HG03575 (cell line): ENCODE data around the gene FAM184A.
"Not testable (repeated sequence)": the region's sequence is repeated elsewhere in the genome, so short reads cannot be mapped to it uniquely, and the experiment has no call there.

Experiments
- ATAC-seq: cut with Tn5 transposase; IDR thresholded peaks from one replicate; pipeline ENCODE4 v1.9.1; 2021; ENCODE audit not compliant: unreplicated experiment, insufficient number of reproducible peaks, low FRiP score; ENCODE audit errors: extremely low read depth

FAM184A gene

DNA sequence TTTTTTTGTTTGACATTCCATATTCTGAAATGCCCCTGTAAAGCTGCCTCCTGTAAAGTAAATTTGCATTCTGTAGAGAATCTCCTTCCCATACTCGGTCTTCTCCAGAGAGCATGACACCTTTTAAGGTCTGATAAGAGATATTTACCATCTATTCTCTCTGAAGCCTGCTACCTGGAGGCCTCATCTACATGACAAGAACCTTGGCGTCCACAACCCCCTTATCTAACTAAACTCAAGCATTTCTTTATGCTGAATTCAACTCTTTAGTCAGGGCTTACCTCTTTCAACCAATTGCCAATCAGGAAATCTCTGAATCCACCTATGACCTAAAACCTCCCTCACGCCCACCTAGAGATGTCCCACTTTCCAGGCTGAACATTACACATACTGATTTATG lies 51.6 kb downstream of the FAM184A start:
- ATAC-seq = no peak

DNA sequence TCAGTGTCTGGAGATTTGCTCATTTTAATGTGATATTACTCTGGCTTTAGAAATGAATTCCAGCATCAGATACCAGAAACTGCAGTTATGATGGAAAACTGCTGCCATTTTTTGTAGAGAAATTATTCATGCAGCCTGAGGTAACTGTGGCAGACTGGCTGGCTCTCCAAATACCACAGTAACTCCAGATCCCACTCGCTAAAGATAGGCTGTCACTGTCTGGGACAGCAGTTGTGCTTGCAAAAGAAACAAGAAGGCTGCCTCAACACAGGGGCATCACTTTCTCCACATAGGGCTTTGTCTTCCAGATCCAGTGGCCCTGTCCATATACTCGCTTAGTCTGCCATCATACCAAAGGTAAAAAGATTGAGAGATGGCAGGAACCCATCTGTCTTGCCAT lies 52.7 kb downstream of the FAM184A start:
- ATAC-seq = no peak

DNA sequence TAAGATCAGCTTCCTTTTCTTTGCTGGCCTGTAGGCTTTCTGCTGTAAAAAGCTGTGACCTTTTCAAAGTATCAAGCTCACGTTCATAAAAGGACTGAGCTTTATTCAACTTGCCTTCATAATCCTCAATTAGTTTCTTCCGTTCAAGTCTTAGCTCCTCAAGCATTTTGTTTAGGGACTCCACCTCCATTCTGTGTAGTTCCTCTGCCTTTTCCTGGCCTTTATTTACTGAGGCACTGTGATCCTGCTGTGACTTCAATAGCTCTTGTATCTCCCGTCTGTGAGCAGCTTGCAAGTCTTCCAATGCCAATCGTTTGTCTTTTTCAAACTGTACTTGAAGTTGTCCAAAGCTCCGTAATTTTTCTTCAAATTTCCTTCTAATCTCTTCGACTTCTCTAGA lies 54.4 kb downstream of the FAM184A start:
- ATAC-seq = no peak

GRCh38 chr6:119022796-119023195 lies 55.7 kb downstream of the FAM184A start:
- ATAC-seq = no peak

DNA sequence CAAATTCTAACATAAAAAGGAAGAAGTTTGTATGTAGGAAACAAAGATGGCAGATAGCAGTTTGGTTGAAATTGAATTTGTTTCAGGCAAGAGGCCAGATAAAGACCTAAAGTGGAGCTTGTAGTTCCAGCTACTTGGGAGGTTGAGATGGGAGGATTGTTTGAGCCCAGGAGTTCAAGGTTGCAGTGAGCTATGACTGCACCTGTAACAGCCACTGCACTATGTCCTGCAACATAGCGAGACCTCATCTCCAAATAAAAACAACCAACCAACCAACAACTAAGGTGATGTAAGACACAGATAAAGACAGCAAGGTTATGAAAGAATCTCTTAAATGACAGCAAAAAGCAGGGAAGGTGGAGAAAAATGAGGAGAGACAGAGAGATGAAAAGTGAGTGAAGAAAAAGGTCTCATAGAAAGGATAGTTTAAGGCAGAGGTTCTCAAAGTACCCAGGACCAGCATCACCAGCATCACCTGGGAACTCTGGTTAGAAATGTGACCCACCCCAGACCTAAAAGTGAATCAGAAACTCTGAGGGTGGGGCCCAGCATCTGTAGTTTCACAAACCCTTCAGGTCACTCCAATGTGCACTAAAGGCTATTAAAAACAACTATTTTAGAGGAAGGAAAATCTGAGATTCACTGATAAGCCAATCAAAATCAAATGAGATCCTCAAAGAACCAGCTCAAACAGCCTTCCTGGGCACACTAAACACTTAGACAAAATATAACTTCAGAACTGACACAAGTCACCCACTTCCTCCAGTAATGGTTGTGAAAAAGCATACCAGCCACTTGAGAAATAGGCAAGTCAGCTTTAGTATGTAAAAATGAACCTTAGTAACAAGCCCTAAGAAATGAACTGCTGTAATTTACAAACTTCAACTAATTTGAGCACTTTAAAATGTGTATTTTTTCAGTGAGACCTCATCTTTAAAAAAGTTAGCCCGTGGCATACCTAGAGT lies 57.6 kb downstream of the FAM184A start:
- no peak for ATAC-seq

GRCh38 chr6:119015165-119015564 lies 63.3 kb downstream of the FAM184A start:
- ATAC-seq = not testable (repeated sequence)

DNA sequence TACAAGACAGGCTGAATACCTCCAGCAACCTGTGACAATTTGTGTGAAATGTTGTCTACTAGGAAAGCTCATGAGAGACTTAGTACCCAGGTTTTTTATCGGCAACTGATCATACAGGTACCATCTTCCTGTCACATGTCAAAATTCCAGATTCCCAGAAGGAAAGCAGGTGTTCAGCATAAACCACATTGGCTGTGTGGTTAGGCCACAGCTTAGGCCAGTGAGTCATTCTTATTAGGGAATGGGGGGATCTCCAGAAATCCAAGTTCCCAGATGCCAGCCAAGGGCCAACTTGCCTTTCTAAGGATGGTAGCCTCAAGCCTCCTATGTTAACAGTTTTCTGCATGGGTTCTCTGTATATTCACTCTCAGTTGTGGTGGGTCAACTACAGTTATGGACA lies 65.9 kb downstream of the FAM184A start:
- no peak for ATAC-seq

DNA sequence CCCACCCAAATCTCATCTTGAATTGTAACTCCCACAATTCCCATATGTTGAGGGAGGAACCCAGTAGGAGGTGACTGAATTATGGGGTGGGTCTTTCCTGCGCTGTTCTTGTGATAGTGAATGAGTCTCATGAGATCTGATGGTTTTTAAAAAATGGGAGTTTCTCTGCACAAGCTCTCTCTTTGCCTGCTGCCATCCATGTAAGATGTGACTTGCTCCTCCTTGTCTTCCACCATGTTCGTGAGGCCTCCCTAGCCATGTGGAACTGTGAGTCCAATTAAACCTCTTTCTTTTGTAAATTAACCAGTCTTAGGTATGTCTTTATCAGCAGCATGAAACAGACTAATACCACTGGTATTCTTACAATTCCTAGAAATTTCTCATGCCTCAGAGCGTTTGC lies 69.2 kb downstream of the FAM184A start:
- not testable (repeated sequence) for ATAC-seq

DNA sequence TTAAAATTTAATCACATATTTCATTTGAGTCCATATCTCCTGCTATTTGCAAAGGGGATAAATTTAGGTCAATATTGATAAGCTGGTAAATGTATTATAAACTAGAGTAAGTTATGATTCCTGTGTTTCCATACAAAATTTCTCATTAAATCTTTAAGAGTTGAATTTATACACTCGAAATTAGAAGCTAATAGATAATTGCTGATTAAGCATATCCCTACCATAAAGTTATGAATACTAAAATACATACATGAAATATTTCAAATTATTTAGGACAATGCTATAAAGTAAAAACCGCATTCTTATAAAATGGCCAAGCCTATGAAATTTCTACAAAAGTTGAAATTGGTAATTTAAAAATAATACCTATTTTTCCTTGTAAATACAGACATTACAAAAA lies 71.5 kb downstream of the FAM184A start:
- no peak for ATAC-seq

DNA sequence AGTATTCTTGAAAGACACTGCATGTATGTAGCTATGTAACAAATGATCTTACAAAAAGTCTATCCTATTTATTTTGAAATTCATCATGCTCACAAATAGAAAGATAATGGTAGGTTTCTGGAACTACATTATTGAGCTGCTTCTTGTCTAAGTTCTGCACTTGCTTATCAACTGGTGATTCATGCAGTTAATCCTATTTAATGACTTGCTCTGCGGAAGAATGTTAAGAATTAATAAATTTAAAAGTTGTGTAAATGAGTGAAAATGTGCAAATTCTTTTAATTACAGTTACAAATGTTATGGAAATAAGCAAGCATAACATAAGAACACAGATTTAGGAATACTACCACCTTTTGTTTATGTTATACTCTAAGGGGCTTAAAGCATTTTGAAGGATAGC lies 76.4 kb downstream of the FAM184A start:
- ATAC-seq = no peak

- ATAC-seq = no peak
Observed at GRCh38 chr6:118999494-119000040, 78.9 kb downstream of the FAM184A start.

DNA sequence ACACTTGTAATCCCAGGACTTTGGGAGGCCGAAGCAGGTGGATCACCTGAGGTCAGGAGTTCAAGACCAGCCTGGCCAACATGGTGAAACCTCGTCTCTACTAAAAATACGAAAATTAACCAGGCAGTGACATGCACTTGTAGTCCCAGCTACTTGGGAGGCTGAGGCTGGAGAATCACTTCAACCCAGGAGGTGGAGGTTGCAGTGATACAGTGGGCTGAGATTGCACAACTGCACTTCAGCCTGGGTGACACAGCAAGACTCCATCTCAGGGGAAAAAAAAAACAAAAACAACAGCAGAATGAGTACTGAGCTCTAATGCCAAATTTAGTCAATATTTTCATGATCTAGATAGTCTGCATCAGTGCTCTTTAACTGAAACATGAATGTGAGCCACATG lies 81.0 kb downstream of the FAM184A start:
- not testable (repeated sequence) for ATAC-seq

GRCh38 chr6:118996289-118996820 lies 82.1 kb downstream of the FAM184A start:
- ATAC-seq = no peak

DNA sequence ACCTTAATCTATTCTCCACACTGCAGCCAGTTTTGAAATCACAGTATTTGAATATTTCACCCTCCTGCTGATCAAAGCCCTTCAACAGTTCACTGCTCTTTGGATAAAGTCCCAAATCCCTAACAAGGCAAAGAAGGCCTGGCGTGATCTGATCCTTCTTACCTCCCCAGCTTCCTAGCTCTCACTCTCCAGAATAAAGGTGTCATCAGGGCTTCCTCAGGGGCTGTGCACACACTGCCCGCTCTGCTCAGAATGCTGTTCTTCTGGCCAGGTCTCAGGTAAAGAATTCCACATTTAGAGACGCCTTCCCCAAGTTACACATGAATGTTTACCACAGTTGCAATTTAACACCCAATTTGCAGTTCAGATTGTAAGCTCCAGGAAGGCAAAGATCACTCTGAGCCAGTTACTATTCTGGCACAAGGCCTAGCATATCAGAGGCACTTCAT lies 84.6 kb downstream of the FAM184A start:
- no peak for ATAC-seq

- no peak for ATAC-seq
Observed at GRCh38 chr6:118993358-118993757, 85.1 kb downstream of the FAM184A start.

- no peak for ATAC-seq
Observed at GRCh38 chr6:118992186-118992795, 86.2 kb downstream of the FAM184A start.

- ATAC-seq = no peak
Observed at GRCh38 chr6:118986312-118986711, 92.2 kb downstream of the FAM184A start.

- no peak for ATAC-seq
Observed at GRCh38 chr6:118985123-118985830, 93.2 kb downstream of the FAM184A start.

DNA sequence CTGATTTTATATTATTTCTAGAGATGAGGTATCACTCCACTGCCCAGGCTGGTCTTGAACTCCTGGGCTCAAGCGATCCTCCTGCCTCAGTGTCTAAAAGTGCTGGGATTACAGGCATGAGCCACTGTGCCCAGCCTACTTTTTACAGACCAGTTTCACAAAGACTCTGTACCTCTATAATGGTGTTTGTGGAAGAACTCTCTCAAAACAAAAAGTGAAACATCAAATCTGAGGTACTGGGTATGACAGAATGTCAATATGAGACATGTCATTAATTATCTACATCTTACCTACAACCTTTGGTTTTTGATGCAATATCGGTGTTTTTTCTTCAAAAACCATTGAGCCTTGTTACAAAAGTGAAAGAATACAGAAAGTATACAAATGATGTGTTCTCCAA lies 94.1 kb downstream of the FAM184A start:
- ATAC-seq = no peak
